Measurements from ENCODE around the gene SLC39A2.

SLC39A2 gene

DNA sequence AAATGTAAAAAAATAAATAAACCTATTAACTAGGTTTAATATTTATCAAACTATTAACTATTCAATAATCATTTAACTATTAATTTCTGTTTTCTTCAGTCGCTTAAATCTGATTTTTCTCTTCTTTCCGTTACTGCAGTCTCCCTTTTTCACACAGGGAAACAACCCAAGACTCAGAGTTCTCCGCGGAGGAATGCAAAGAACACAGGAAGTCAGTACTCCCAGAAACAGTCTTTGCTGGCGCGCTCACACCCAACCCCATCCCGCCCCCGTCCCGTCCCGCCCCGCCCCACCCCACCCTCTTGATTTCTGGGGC lies 9.7 kb upstream of the SLC39A2 start:
- Histone ChIP-seq H3K4me1 (ENCODE audit: control insufficient read depth in 1 of 2, insufficient read depth in 1 of 2, low read depth in 1 of 2, low read length in 1 of 2) (peaks cover 8 to 61% of the 10 kb centered on the region in 2 experiments), H3K36me3 (peaks cover 26% of the 10 kb centered on the region), H3K27me3 (no peaks in the 10 kb centered on the region), H3K9me3 (no peaks in the 10 kb centered on the region), H3K4me3 (ENCODE audit: low read depth in 1 of 2, low read length in 1 of 2) (peak overlapping the region; percentile 85 to 90), H3K27ac (peak overlapping the region; percentile 81)
- TF ChIP-seq CTCF (IDR thresholded peaks at IDR 0.05), result no peak

DNA sequence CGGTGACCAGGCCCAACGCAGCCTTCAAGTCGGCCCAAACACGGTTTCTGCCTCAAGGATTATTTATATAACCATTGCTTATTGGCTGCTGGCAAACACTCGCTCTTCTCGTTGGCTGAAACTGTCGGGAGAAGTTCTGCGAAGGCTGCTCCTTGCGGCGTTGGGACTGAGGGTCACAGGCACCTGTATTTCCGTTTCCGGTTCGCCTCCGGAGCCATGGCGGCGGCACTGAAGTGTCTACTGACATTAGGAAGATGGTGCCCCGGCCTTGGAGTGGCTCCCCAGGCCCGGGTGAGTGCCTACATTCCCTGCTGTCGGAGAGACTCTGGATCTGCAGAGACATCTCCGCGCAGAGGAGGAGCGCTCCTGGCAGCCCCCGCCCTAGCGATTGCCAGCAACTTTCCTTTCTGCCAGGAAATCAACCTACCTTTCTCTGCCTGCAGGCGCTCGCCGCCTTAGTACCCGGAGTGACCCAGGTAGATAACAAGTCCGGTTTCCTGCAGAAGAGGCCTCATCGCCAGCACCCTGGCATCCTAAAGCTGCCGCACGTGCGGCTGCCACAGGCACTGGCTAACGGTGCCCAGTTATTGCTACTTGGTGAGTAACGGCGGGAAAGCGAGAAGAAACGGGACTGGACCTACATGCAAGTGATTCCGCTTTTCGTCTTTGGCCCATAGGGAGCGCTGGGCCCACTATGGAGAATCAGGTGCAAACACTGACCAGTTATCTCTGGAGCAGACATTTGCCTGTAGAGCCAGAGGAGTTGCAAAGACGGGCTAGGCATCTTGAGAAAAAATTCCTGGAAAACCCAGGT lies 9.1 kb upstream of the SLC39A2 start, which contains the start of gene METTL17:
METTL17 (plus strand) TSS at position 194 of the 814 bp plus-strand sequence; CDS start at position 217, 23 bp downstream.
- H3K27me3 ChIP-seq, result no peaks in the 10 kb centered on the region
- H3K27ac ChIP-seq, result peak within 1 kb of the TSS; percentile 81
- H3K9me3 ChIP-seq, result no peaks in the 10 kb centered on the region
- H3K4me1 ChIP-seq (ENCODE audit: control insufficient read depth in 1 of 2, insufficient read depth in 1 of 2, low read depth in 1 of 2, low read length in 1 of 2), result peaks cover 8 to 56% of the 10 kb centered on the region in 2 experiments
- no peak for TF ChIP-seq CTCF (IDR thresholded peaks at IDR 0.05)
- H3K36me3 ChIP-seq, result peaks cover 31% of the 10 kb centered on the region
- peak within 1 kb of the TSS; percentile 85 to 90 for H3K4me3 ChIP-seq (ENCODE audit: low read depth in 1 of 2, low read length in 1 of 2)

GRCh38 chr14:20996521-20996920 lies 2.6 kb upstream of the SLC39A2 start:
- Histone ChIP-seq H3K4me1 (ENCODE audit: control insufficient read depth in 1 of 2, insufficient read depth in 1 of 2, low read depth in 1 of 2, low read length in 1 of 2) (no peaks in the 10 kb centered on the region), H3K4me3 (ENCODE audit: low read depth in 1 of 2, low read length in 1 of 2) (no peak overlapping the region), H3K9me3 (no peaks in the 10 kb centered on the region), H3K36me3 (peaks cover 61% of the 10 kb centered on the region), H3K27ac (no peak overlapping the region), H3K27me3 (no peaks in the 10 kb centered on the region)
- no peak for TF ChIP-seq CTCF (IDR thresholded peaks at IDR 0.05)

DNA sequence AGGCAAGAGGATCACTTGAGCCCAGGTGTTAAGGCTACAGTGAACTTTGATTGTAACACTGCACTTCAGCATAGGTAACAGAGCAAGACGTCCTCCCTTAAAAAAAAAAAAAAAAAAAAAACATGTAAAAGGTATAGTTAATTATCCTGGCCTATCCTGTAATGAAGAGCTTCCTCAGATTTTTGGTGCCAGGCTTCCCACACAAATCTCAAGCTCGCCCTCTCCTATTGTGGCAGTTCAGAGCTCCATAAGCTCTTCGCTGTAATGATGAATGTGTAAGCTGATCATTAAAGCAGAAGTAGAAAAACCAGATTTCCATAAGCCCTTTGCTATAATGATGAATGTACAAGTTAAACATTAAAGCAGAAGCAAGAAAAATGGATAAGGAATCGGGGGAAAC lies 2.0 kb upstream of the SLC39A2 start:
- H3K4me3 ChIP-seq (ENCODE audit: low read depth in 1 of 2, low read length in 1 of 2), result no peak overlapping the region
- peaks cover 58% of the 10 kb centered on the region for H3K36me3 ChIP-seq
- no peaks in the 10 kb centered on the region for H3K9me3 ChIP-seq
- no peaks in the 10 kb centered on the region for H3K27me3 ChIP-seq
- H3K27ac ChIP-seq, result no peak overlapping the region
- TF ChIP-seq CTCF (IDR thresholded peaks at IDR 0.05), result no peak
- H3K4me1 ChIP-seq (ENCODE audit: control insufficient read depth in 1 of 2, insufficient read depth in 1 of 2, low read depth in 1 of 2, low read length in 1 of 2), result no peaks in the 10 kb centered on the region

GRCh38 chr14:20997564-20997963 lies 1.5 kb upstream of the SLC39A2 start:
- no peak for TF ChIP-seq CTCF (IDR thresholded peaks at IDR 0.05)
- Histone ChIP-seq H3K27me3 (no peaks in the 10 kb centered on the region), H3K36me3 (peaks cover 54% of the 10 kb centered on the region), H3K9me3 (no peaks in the 10 kb centered on the region), H3K4me3 (ENCODE audit: low read depth in 1 of 2, low read length in 1 of 2) (no peak overlapping the region), H3K4me1 (ENCODE audit: control insufficient read depth in 1 of 2, insufficient read depth in 1 of 2, low read depth in 1 of 2, low read length in 1 of 2) (no peaks in the 10 kb centered on the region), H3K27ac (no peak overlapping the region)

Measured in neutrophil (primary cell).